Activated T-cell treated with anti-CD3 and anti-CD28 coated beads for 24 hours (primary cell): Measurements from ENCODE around the gene EFCAB9.

Source experiments
- DNase-seq: peaks from one replicate; pipeline ENCODE4 v3.0.0-alpha.2; 2020; ENCODE audit warnings: low read depth

EFCAB9 gene

DNA sequence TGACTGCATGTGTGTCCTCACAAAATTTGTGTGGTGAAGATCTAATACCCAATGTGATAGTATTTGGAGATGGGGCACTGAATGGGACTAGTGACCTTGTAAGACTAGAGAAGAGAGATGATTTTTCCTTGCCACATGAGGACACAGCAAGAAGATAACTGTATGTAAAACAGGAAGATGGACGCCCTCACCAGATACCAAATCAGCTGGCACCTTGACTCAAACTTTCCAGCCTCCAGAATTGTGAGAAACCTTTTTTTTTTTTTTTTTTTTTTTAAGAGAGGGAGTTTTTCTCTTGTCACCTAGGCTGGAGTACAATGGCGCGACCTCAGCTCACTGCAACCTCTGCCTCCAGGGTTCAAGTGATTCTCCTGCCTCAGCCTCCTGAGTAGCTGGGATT is 49.3 kb downstream of the EFCAB9 start:
- no peak for DNase-seq

DNA sequence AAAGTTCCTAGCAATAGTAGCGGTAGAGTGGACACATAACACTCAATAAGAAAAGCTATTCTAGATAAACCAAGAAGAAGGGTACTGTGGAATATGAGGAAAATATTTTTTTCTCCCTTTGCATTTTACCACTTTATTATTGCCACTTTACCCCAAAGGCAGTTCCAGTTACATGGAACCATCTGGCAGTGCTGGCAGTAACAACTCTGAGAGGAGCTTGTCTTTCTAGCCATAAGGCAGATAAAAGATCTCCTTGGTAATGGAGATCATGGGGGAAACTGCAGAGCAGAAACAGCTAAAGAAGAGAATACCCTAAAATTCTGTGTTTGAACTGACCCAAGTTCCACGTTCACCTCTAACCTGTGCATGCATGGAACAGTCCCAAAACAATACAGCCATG is 51.1 kb downstream of the EFCAB9 start:
- DNase-seq = no peak

GRCh38 chr5:172245703-172246125 is 51.7 kb downstream of the EFCAB9 start:
- DNase-seq = no peak

DNA sequence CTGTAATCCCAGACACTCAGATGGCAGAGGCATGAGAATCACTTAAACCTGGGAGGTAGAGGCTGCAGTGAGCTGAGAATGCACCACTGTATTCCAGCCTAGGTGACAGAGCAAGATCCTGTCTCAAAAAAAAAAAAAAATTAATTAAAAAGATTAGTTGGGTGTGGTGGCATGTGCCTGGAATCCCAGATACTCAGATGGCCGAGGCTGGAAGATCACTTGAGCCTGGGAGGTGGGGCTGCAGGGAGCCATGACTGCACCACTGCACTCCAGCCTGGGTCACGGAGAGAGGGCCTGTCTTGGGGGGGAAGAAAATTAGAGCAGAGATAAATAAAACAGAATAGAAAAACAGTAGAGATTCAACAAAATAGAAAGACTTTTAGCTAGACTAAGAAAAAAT is 54.7 kb downstream of the EFCAB9 start:
- DNase-seq = no peak

DNA sequence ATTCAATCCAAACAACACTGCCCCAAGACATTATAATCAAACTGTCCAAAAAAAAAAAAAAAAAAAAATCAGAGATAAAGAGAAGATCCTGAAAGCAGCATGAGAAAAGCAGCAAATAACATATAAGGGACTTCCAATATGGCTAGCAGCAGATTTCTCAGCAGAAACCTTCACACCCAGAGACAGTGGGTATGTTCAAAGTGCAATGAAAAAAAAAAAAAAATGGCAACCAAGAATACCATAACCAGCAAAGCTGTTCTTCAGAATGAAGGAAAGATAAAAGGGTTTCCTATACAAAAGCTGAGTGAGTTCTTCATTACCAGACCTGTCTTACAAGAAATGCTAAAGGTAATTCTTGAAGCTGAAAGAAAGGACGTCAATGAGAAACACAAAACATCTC is 57.4 kb downstream of the EFCAB9 start:
- DNase-seq = no peak

- no peak for DNase-seq
These were observed 58.5 kb downstream of the EFCAB9 start for GRCh38 chr5:172252501-172252900.
